Activated CD4-positive, alpha-beta T cell treated with anti-CD3 and anti-CD28 coated beads, Interleukin-2, amount 50 U/mL, for 1 hour (primary cell): ENCODE measurements around the gene MRO.
"Not testable (repeated sequence)": the region's sequence is repeated elsewhere in the genome, so short reads cannot be mapped to it uniquely, and the experiment has no call there.

ENCODE experiments used
- DNase-seq: peaks from one replicate; pipeline ENCODE4 v3.0.0-alpha.2; 2020

The MRO gene

GRCh38 chr18:50833496-50833895 lies 13.7 kb upstream of the MRO start:
- not testable (repeated sequence) for DNase-seq

DNA sequence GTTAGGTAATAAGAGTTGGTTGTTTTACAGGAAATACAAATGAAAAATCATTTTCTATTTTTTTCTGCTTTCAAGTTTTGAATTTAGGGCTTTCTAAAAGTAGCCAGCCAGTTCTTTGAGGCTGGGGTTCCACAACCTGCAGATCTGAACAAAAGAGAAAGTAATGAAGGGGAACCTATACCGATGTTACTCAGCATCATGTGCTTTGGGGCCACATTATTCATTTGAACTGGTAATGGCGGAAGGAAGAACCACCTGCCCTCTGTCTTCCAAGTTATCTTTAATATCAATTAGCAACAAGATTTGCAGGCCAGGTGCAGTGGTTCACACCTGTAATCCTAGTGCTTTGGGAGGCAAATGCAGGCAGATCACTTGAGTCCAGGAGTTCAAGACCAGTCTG lies 12.9 kb upstream of the MRO start:
- DNase-seq: no peak

- DNase-seq: no peak
Measured at GRCh38 chr18:50830544-50830943, 10.7 kb upstream of the MRO start.

DNA sequence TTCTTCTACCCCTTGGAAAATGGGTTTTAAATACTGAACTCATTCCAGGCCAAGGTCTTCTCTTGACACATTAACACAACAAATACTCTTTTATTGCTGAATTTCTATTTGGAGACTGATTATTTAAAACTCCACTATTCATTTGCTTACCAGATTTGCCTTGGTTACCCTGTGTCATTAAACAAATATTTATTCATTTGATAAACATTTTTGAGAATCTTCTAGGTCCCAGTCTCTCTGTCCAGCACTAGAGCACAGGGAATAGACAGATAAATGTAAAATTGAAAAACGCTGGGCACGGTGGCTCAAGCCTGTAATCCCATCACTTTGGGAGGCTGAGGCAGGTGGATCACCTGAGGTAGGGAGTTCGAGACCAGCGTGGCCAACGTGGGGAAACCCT lies 9.8 kb upstream of the MRO start:
- no peak for DNase-seq

- DNase-seq: no peak
Measured at GRCh38 chr18:50826027-50826426, 6.2 kb upstream of the MRO start.

DNA sequence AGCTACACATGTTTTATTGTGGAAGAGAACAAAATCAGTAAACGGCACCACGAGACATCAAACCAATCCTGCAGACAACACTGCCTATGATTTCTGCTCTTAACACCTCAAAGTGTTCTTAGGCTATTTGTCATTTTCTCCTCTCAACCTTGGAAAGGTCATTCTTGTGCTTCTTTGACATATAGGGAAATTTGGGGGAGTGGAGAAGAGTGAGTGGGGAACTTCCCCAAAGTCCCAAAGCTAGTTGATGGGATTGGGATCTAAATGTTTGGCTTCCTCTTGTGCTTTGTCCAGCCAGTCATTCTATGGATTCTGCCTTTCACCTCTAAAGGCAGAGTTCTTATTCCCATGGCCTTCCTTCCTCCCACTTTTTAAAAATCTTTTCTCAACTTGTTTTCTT lies 5.8 kb upstream of the MRO start:
- DNase-seq: no peak

DNA sequence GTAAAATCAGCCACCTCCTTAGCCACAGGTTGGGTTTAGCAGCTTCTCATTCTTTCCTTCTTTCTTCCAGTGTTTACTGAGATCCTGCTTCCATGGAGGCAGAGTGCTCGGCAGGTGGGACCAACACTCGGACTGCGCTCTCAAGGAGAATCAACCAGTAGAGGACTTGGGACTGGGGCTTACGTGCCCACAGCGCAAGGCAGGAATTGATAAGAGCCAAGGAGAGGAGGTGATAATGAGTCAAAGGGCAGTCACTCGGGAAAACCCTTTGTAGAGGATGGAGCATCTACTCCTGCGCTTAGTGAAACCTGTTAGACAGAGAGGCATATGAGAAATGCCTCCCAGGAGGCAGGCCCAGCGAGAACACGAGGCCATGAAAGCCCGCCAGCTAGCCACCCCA lies 2.9 kb upstream of the MRO start:
- no peak for DNase-seq

DNA sequence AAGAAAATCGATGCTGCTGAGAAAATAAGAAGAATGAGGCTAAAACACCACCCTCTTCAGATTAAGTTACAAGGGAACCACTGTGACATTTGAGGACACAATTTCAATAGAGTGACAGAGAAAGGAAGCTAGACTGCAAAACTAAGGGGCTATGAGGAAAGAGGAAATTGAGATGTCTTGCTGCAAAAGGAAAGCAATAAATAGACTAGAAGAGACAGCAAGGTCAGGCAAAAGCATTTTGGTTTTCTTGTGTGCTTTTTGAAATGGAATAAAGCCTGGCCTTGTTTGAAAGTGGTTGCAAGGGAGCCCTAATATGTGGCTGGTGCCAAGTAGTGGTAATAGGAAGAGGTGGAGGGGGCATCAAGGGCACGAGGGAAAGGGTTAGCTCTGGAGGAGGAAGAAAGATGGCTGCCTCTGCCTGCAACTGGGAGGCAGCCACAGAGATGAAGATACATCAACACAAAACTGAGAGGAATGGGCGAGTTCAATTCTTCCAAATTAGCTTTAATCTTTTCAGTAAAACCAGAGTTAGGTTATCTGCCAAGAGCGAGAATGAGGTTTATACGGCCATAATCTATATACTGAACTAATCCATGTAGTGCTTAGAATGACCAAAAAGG lies 1.2 kb upstream of the MRO start:
- DNase-seq: no peak

DNA sequence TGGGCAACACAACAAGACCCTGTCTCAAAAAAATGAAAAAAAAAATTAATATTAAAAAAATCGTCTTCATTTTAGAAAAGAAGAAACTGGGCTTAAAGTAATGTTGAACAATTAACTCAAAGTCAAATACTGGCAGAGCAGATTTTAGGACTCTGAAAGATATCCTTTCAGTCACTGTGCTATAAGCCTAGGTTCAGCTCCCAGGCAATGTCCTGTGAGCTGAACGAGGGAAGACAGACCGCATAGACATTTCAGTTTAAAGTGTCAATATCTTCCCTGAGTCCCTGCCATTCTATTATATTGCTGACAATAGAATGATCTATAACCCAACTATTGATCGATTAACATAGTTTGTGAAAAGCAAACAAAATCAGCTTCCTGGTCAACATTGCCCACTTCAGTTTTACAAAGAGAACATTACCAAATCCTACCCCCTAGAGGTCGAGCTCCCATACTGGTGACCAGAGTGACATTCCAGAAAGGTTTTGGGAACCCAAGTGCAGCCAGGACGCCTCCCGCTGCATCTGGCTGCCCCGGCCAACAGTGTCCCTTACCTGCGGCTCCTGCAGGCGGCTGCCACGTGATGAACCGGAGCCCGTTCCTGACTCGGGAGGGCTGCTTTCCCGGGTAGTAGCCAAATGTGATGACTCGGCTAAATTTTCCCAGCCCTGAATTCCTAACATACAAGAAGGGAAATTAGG lies 639 bp downstream of the MRO start:
- no peak for DNase-seq

GRCh38 chr18:50816419-50817166 lies 3.2 kb downstream of the MRO start:
- DNase-seq: no peak

DNA sequence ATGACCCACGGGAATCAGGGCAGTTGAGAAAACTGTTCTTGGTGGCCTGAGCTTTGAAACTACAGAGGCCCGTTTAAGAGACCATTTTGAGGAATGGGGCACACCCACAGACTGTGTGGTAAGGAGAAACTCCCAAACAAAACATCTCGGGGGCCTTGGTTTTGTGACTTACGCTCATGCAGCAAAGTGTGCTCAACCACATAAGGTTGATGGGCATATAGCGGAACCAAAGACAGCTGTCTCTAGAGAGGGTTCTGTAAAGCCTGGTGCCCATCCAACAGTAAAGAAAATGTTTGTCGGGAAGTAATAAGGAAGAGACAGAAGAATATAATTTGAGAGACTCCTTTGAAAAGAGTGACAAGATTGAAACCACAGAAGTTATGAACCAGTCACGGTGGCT lies 5.4 kb downstream of the MRO start:
- no peak for DNase-seq

- DNase-seq: no peak
Measured at GRCh38 chr18:50813353-50813752, 6.5 kb downstream of the MRO start.

DNA sequence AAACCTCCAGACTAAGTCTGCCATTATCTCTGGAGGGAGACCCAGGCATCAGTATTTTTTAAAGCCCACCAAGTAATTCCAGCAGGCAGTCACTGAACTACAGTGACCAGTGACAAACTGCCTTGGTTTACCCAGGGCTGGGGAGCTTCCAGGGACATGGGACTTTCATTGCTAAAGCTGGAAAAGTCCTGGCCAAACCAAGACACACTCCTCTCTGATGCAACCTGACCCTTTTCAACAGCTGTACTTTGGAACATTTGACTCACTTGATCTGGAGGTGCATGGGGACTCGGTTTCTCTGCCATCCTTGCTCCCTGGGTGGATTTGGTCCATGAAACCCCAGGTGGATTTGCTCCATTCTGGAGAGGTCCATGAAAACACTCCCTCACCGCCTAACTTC lies 7.0 kb downstream of the MRO start:
- DNase-seq: no peak

GRCh38 chr18:50807176-50807575 lies 12.6 kb downstream of the MRO start:
- no peak for DNase-seq

GRCh38 chr18:50806208-50806616 lies 13.6 kb downstream of the MRO start:
- no peak for DNase-seq

- no peak for DNase-seq
Measured at GRCh38 chr18:50805732-50806131, 14.1 kb downstream of the MRO start.

DNA sequence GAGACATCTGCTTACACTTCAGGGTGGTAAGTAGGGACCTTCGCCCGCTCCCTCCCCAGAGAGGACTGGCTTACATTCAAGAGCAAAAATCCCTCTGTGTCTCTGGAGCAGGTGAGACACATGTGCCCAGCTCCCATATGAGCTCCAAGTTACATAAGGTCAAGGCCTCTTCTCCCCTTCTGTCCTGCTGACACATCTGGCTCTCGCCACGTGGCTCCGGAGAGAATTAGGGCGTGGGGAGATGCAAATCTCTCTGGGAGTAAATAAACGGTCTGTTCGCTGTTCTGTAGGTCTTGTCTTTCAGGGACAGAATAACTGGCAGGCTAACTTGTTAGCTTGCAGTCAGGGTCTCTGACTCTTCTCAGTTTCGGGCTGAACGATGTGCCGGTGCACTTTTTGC lies 16.2 kb downstream of the MRO start:
- no peak for DNase-seq

DNA sequence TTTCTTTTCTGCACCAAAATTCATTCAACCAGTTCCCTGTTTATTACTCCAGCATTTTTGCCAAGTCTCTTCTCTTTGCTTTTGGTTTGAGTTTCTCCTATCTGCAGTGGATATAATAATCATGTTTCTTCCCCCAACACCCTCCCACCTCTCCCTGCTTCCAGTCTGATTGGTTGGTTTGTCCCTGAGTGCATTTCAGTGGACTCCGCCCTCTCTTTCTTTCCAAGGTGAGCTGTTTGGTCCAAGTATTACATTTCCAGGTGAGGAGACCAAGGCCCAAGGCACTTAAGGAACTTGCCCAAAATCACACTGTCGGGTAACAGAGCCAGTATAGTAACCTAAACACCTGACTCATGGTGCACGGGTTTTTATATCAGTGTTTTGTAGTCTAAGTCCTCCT lies 17.7 kb downstream of the MRO start:
- DNase-seq: no peak

DNA sequence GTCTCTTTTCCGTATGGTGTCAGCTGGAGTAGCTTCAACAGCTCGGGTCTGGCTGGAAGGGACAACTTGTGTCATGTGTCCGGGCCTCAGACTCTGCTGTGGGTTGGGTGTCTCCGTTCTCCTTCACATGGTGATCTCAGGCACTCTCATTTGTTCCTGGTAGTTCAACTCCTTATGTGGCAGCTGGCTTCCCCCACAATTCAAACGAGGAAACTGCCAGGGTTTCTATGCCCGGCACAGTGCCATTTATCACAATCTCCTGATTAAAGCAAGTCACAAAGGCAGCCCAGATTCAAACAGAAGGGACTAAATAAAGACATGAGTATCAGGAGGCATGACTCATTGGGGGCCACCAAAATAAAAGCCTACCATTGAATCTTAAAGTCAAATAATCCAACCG lies 22.7 kb downstream of the MRO start:
- DNase-seq: no peak

- DNase-seq: no peak
Measured at GRCh38 chr18:50796495-50796894, 23.3 kb downstream of the MRO start.

- DNase-seq: no peak
Measured at GRCh38 chr18:50793641-50794565, 25.9 kb downstream of the MRO start.

- no peak for DNase-seq
Measured at GRCh38 chr18:50792885-50793284, 26.9 kb downstream of the MRO start.
